ENCODE results near the gene EFTUD2. TPM values are rescaled to one million over a fixed set of nuclear protein-coding genes. Genes with fewer than 3 reads are reported as not detected.

Gene EFTUD2
- total RNA-seq, 1 experiment from 2014 or later = 150 TPM

GRCh38 chr17:44927696-44928095 lies 28.5 kb upstream of the EFTUD2 start:
- ChIA-PET POLR2A (no interaction called here), CTCF (no interaction called here), RAD21 (ENCODE audit: low non-redundant PET in 1 of 2, low total read pairs in 2 of 2, uncharacterized antibody in 2 of 2, unreplicated experiment in 2 of 2) (no interaction called here)
- no peak for DNase-seq (ENCODE audit: low read depth, low spot score)
- Histone ChIP-seq H3K4me2 (ENCODE audit: low read length) (no peak overlapping the region), H3K36me3 (ENCODE audit: control insufficient read depth in 1 of 2, insufficient read depth in 2 of 2, low read length in 2 of 2) (peaks cover 54 to 67% of the 10 kb centered on the region in 2 experiments), H3K4me3 (replicated peaks in 1 of 2; ENCODE audit: low read depth in 1 of 2, low read length in 2 of 2) (no peak overlapping the region), H3K4me1 (ENCODE audit: control insufficient read depth in 1 of 2, insufficient read depth in 2 of 2, low read length in 2 of 2) (no peaks in the 10 kb centered on the region), H3K9me3 (ENCODE audit: control insufficient read depth in 1 of 2, insufficient read depth in 1 of 2, low read depth in 1 of 2, low read length in 2 of 2) (no peaks in the 10 kb centered on the region), H3K27ac (ENCODE audit: low read depth, low read length) (no peak overlapping the region), H4K20me1 (ENCODE audit: insufficient read depth) (no peaks in the 10 kb centered on the region), H3K9ac (ENCODE audit: low read length) (no peak overlapping the region), H3K9me2 (ENCODE audit: insufficient read depth) (no peaks in the 10 kb centered on the region), H3K79me2 (ENCODE audit: insufficient read depth, low read length) (no peaks in the 10 kb centered on the region), H2AFZ (ENCODE audit: low read depth, low read length, poor library complexity, severe bottlenecking) (no peak overlapping the region), H3K27me3 (ENCODE audit: insufficient read depth, low read length) (no peaks in the 10 kb centered on the region)
- intact Hi-C loops (cut with micrococcal nuclease) = no loop called here
- TF ChIP-seq EGR1 (IDR thresholded peaks at IDR 0.05; ENCODE audit: low read depth) = no peak
- BruUV-seq (replicated peaks) = no TSS peak
- no peak for ATAC-seq

- ATAC-seq = no peak
- Histone ChIP-seq H4K20me1 (ENCODE audit: insufficient read depth) (no peaks in the 10 kb centered on the region), H3K9ac (ENCODE audit: low read length) (no peak overlapping the region), H3K27me3 (ENCODE audit: insufficient read depth, low read length) (no peaks in the 10 kb centered on the region), H3K9me3 (ENCODE audit: control insufficient read depth in 1 of 2, insufficient read depth in 1 of 2, low read depth in 1 of 2, low read length in 2 of 2) (no peaks in the 10 kb centered on the region), H3K27ac (ENCODE audit: low read depth, low read length) (no peak overlapping the region), H3K79me2 (ENCODE audit: insufficient read depth, low read length) (no peaks in the 10 kb centered on the region), H3K4me3 (replicated peaks in 1 of 2; ENCODE audit: low read depth in 1 of 2, low read length in 2 of 2) (no peak overlapping the region), H3K4me2 (ENCODE audit: low read length) (no peak overlapping the region), H3K36me3 (ENCODE audit: control insufficient read depth in 1 of 2, insufficient read depth in 2 of 2, low read length in 2 of 2) (peaks cover 50 to 61% of the 10 kb centered on the region in 2 experiments), H3K9me2 (ENCODE audit: insufficient read depth) (no peaks in the 10 kb centered on the region), H3K4me1 (ENCODE audit: control insufficient read depth in 1 of 2, insufficient read depth in 2 of 2, low read length in 2 of 2) (no peaks in the 10 kb centered on the region), H2AFZ (ENCODE audit: low read depth, low read length, poor library complexity, severe bottlenecking) (no peak overlapping the region)
- ChIA-PET POLR2A (no interaction called here), RAD21 (ENCODE audit: low non-redundant PET in 1 of 2, low total read pairs in 2 of 2, uncharacterized antibody in 2 of 2, unreplicated experiment in 2 of 2) (no interaction called here), CTCF (interaction anchor here (0.6 kb wide), 1 partner anchor 142 kb away, joined by 3 read pairs; no protein-coding TSS in a partner anchor)
- TF ChIP-seq JUND (IDR thresholded peaks at IDR 0.05) (no peak), ZFX (IDR thresholded peaks at IDR 0.05) (no peak), ATF3 (IDR thresholded peaks at IDR 0.05) (no peak), YY1 (IDR thresholded peaks at IDR 0.05; ENCODE audit: extremely low read depth, insufficient replicate concordance, low read depth, low read length) (no peak), CBX3 (IDR thresholded peaks at IDR 0.05; ENCODE audit: low read depth) (no peak), EZH2phosphoT487 (IDR thresholded peaks at IDR 0.05; ENCODE audit: borderline replicate concordance) (no peak), CEBPB (IDR thresholded peaks at IDR 0.05; ENCODE audit: low read depth) (no peak), RAD21 (IDR thresholded peaks at IDR 0.05; ENCODE audit: low read depth) (no peak), SRF (IDR thresholded peaks at IDR 0.05; ENCODE audit: low read depth) (no peak), FOSL1 (IDR thresholded peaks at IDR 0.05; ENCODE audit: low read depth) (no peak), SP1 (IDR thresholded peaks at IDR 0.05; ENCODE audit: low read depth) (no peak), ZNF274 (IDR thresholded peaks at IDR 0.05; ENCODE audit: low read depth, low read length) (no peak), ELF1 (IDR thresholded peaks at IDR 0.05; ENCODE audit: borderline replicate concordance, low read depth) (no peak), POLR2AphosphoS5 (IDR thresholded peaks at IDR 0.05; ENCODE audit: low read depth, low read length) (no peak)
- no TSS peak for BruUV-seq (replicated peaks)
- DNase-seq (ENCODE audit: low read depth, low spot score) = no peak
- intact Hi-C loops (cut with micrococcal nuclease) = no loop called here
These were observed 27.7 kb upstream of the EFTUD2 start for GRCh38 chr17:44926821-44927525.
